Ovary (tissue), 3 donors: ENCODE data around the gene EMSY.

Experiments
- CTCF ChIP-seq, 3 donors: fragments of 450-650 bp in 2 of 3; fragments of 200-600 bp in 1 of 3; IDR thresholded peaks; one replicate each; pipeline versions ENCODE4 v1.5.1 to v1.8.0; 2016 to 2022; ENCODE audit warnings: antibody characterized with exemption in 3 of 3, mild to moderate bottlenecking in 1 of 3
- EP300 ChIP-seq: sonication (generic); formaldehyde crosslinking; IDR thresholded peaks from one replicate; pipeline ENCODE4 v1.6.1; 2017; ENCODE audit warnings: antibody characterized with exemption
- POLR2A ChIP-seq: fragments of 450-650 bp; IDR thresholded peaks from one replicate; pipeline ENCODE4 v1.6.1; 2017; ENCODE audit warnings: antibody characterized with exemption, mild to moderate bottlenecking, moderate library complexity
- donor health status: DM: no; HTN: no; CAD: no.

GRCh38 chr11:76480241-76480640 lies 35.4 kb downstream of the EMSY start:
- no peak for TF ChIP-seq CTCF (IDR thresholded peaks at IDR 0.05)
- no peak for TF ChIP-seq POLR2A
- no peak for TF ChIP-seq EP300
